AG09309 (cell line): ENCODE measurements around the gene INTS7.

Experiments used
- DNase-seq: peaks from one replicate; pipeline ENCODE4 v3.0.0-alpha.2; 2010; ENCODE audit warnings: low read depth
- H3K4me3 ChIP-seq: 2 replicates; pipeline ENCODE4 v1.5.1; 2011; ENCODE audit warnings: mild to moderate bottlenecking, low read depth, low read length, moderate library complexity; ENCODE audit not compliant: control insufficient read depth
- CTCF ChIP-seq: IDR thresholded peaks from 2 replicates; pipeline ENCODE4 v1.5.1; 2011; ENCODE audit warnings: mild to moderate bottlenecking, low read depth, low read length, inconsistent platforms; ENCODE audit not compliant: insufficient read depth, control insufficient read depth; ENCODE audit errors: missing control alignments

INTS7 gene

GRCh38 chr1:211900441-211900840 lies 134.9 kb downstream of the INTS7 start:
- no peak for TF ChIP-seq CTCF
- DNase-seq, result no peak
- H3K4me3 ChIP-seq, result no peak overlapping the region

GRCh38 chr1:211896958-211897357 lies 138.4 kb downstream of the INTS7 start:
- no peak for DNase-seq
- no peak overlapping the region for H3K4me3 ChIP-seq
- TF ChIP-seq CTCF, result no peak

GRCh38 chr1:211895126-211895759 lies 140.1 kb downstream of the INTS7 start:
- DNase-seq, result no peak
- TF ChIP-seq CTCF, result no peak
- H3K4me3 ChIP-seq, result no peak overlapping the region

GRCh38 chr1:211894312-211894711 lies 141.0 kb downstream of the INTS7 start:
- H3K4me3 ChIP-seq, result no peak overlapping the region
- TF ChIP-seq CTCF, result no peak
- DNase-seq, result no peak

GRCh38 chr1:211893260-211893659 lies 142.1 kb downstream of the INTS7 start:
- no peak for TF ChIP-seq CTCF
- H3K4me3 ChIP-seq, result no peak overlapping the region
- DNase-seq, result no peak

- no peak for TF ChIP-seq CTCF
- H3K4me3 ChIP-seq, result no peak overlapping the region
- no peak for DNase-seq
These were observed 142.8 kb downstream of the INTS7 start for GRCh38 chr1:211892577-211892976.

GRCh38 chr1:211891708-211892107 lies 143.6 kb downstream of the INTS7 start:
- H3K4me3 ChIP-seq, result no peak overlapping the region
- no peak for TF ChIP-seq CTCF
- DNase-seq, result no peak
